Brain microvascular endothelial cell (primary cell): ENCODE data around the gene KCNK7.

Experiments used
- DNase-seq: peaks from one replicate; pipeline ENCODE4 v3.0.0-alpha.2; 2020
- H3K27ac ChIP-seq: fragments of 250-450 bp; sonication (Bioruptor Pico); 2 replicates; pipeline ENCODE4 v1.5.1; 2020; ENCODE audit warnings: mild to moderate bottlenecking, moderate library complexity
- H3K27me3 ChIP-seq: fragments of 250-450 bp; sonication (Bioruptor Pico); replicated peaks from 2 replicates; pipeline ENCODE4 v1.5.1; 2020; ENCODE audit warnings: mild to moderate bottlenecking
- H3K36me3 ChIP-seq: fragments of 250-450 bp; sonication (Bioruptor Pico); replicated peaks from 2 replicates; pipeline ENCODE4 v1.5.1; 2020; ENCODE audit warnings: mild to moderate bottlenecking
- H3K4me3 ChIP-seq: 2 replicates; pipeline ENCODE4 v1.5.1; 2011; ENCODE audit warnings: low read depth, mild to moderate bottlenecking, control low read depth, low read length, moderate library complexity
- CTCF ChIP-seq: IDR thresholded peaks from 2 replicates; pipeline ENCODE4 v1.5.1; 2011; ENCODE audit warnings: low read depth, mild to moderate bottlenecking, moderate library complexity, low read length, control low read depth, inconsistent platforms; ENCODE audit errors: missing control alignments
- in situ Hi-C: cut with HindIII; loops from 2 replicates; pipeline ENCODE4 v1.10.0; 2017; ENCODE audit warnings: low sequenced_read_pairs, low pct_ligation_motif_present

KCNK7 gene

GRCh38 chr11:65545853-65546216 lies 49.8 kb downstream of the KCNK7 start:
- DNase-seq = no peak
- H3K36me3 ChIP-seq = peaks cover 84% of the 10 kb centered on the region
- no peaks in the 10 kb centered on the region for H3K27me3 ChIP-seq
- no peak for TF ChIP-seq CTCF
- in situ Hi-C loops = no loop called here
- H3K27ac ChIP-seq = no peak overlapping the region
- no peak overlapping the region for H3K4me3 ChIP-seq
